GM06990 (cell line): ENCODE measurements around the gene PTTG1IP.

ENCODE experiments used
- DNase-seq: peaks from one replicate; pipeline ENCODE4 v3.0.0-alpha.2; 2011; ENCODE audit not compliant: insufficient read length; ENCODE audit errors: extremely low read depth
- H3K27me3 ChIP-seq: replicated peaks from 2 replicates; pipeline ENCODE4 v1.6.0; 2011; ENCODE audit warnings: low read length; ENCODE audit not compliant: control insufficient read depth, insufficient read depth
- H3K36me3 ChIP-seq: 2 replicates; pipeline ENCODE4 v1.5.1; 2011; ENCODE audit warnings: low read length; ENCODE audit not compliant: control insufficient read depth, insufficient read depth
- H3K4me3 ChIP-seq: replicated peaks from 2 replicates; pipeline ENCODE4 v1.5.1; 2011; ENCODE audit warnings: low read depth, mild to moderate bottlenecking, control low read depth, low read length
- TF ChIP-seq, protein P1 (sequence below): IDR thresholded peaks from 2 replicates; pipeline ENCODE4 v1.5.1; 2011; ENCODE audit warnings: low read length, control low read depth, mild to moderate bottlenecking, inconsistent platforms; ENCODE audit not compliant: insufficient read depth, poor library complexity, severe bottlenecking

The PTTG1IP gene

DNA sequence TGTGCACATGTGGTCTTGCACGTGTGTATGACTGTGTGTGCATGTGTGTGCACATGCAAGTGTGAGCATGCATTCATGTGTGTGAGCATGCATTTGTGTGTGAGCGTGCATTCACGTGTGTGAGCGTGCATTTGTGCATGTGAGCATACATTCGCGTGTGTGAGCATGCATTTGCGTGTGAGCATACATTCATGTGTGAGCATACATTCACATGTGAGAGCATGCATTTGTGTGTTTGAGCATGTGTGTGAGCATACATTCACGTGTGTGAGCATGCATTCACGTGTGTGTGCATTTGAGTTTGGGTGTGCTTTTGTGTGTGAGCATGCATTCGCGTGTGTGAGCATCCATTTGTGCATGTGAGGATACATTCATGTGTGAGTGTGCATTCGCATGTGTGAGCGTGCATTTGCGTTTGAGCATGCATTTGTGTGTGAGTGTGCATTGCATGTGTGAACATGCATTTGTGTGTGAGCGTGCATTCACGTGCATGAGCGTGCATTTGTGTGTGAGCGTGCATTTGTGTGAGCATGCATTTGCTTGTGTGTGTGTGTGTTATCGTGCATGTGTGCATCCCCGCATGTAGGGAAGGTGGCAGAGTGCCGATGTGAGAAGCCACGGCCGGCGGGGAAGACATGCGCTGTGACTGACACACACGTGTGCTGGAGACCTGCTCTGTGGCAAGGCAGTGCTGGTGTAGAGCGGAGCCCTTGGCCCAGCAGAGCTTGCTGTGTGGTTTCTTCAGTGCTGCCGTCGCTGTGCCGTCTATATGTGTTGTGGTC lies 29.0 kb upstream of the PTTG1IP start:
- Histone ChIP-seq H3K4me3 (no peak overlapping the region), H3K27me3 (no peaks in the 10 kb centered on the region), H3K36me3 (peaks cover 60% of the 10 kb centered on the region)
- TF ChIP-seq, protein P1, sequence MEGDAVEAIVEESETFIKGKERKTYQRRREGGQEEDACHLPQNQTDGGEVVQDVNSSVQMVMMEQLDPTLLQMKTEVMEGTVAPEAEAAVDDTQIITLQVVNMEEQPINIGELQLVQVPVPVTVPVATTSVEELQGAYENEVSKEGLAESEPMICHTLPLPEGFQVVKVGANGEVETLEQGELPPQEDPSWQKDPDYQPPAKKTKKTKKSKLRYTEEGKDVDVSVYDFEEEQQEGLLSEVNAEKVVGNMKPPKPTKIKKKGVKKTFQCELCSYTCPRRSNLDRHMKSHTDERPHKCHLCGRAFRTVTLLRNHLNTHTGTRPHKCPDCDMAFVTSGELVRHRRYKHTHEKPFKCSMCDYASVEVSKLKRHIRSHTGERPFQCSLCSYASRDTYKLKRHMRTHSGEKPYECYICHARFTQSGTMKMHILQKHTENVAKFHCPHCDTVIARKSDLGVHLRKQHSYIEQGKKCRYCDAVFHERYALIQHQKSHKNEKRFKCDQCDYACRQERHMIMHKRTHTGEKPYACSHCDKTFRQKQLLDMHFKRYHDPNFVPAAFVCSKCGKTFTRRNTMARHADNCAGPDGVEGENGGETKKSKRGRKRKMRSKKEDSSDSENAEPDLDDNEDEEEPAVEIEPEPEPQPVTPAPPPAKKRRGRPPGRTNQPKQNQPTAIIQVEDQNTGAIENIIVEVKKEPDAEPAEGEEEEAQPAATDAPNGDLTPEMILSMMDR = no peak
- DNase-seq = no peak

DNA sequence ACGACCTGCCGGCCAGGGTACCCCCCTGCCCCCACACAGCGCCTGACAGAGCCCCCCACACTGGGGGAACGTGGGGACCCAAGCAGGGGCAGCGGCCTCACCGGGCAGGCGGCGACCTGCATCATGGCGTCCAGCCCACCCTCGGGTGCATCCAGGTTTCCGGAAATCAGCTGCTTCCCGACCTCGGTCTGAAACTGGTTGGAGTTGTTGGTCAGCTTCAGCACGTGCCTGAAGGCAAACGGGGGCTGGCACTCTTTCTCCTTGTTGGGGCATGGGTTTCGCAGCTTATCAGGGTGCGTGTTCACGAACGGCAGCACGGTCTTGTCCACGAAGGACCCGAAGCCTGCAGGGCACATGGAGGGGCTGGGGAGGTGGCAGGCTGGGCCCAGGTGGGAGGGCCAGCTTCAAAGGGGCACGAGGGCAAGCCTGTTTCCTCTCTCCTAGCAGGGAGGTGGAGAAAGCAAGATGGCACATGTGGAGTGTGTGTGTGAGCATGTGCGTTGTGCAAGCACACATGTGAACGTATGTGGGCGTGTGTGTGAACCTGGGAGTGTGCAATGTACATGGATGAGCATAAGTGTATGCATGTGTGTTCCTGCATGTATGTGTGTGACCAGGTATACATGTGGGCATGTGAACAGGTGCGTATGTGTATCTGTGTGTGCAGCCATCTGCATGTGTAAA lies 28.0 kb upstream of the PTTG1IP start:
- no peak overlapping the region for H3K4me3 ChIP-seq
- peaks cover 63% of the 10 kb centered on the region for H3K36me3 ChIP-seq
- no peaks in the 10 kb centered on the region for H3K27me3 ChIP-seq
- no peak for DNase-seq
- TF ChIP-seq, protein P1 = no peak

DNA sequence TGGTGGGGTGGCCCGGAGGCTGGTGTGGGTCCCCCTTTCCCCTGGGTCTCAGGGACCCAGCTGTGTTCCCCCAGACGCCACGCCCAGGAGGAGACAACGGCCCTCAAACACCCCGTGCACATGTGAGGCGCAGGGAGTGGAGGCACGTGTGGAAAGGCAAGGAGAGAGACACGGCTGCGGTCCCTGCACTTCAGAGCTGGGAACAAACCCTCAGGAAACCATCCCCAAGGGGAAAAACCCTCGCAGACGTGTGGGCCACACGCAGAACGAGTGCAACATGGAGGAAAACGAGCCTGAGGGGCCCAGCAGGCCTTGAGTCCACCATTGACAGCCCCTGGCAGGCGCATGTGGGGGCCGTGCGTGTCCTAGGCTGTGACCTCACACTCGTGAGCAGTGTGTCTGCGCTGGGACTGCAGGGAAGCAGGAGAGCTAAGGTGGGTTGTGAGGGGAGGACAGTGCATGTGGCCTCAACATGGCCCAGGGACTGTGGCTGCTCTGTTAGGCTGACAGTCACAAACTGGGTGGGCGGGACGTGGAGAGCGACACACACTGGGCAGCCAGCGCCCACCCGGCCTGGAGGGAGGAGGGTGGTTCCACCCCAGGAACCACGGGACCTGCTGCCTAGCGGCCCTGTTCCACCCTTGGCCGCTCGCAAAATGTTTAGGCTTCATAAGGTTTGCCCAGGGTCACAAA lies 27.2 kb upstream of the PTTG1IP start:
- TF ChIP-seq, protein P1 = no peak
- no peak for DNase-seq
- Histone ChIP-seq H3K27me3 (no peaks in the 10 kb centered on the region), H3K36me3 (peaks cover 60% of the 10 kb centered on the region), H3K4me3 (no peak overlapping the region)

DNA sequence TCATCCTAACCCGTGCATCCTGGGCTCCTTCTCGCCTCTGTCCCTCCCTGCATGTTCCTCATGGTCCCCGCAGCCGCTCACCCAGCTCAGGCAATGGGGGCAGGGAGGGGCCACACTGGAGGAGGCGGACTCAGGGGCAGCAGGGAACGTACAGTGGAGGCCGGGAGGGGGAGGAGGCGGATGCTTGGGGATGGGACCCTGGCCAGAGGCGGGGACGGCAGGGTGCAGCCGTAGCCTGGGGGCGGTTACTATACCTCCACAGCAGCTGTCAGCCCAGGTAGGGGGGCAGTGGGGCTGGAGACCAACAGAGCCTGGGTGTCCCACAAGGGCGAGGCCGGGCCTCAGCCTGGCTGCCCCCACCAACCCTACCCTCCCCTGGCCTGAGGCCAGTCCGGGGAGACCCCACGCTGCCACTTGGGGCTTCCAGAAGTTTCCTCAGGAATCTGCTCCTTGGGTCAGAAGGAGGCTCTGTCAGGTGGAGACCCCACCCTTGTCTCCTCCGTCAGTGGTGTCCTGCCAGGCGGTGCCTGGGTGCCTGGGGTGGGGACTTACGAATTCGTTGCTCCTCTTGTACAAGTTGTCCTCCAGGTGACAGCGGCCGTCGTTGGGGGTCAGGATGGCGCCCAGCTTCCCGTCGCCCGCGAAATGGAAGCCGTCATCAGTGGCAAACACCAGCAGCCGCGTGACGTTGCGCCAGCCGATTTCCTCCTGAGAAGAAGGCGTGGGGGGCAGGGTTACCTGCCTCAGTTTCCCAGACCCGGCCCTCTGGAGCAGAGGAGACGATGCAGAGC lies 26.5 kb upstream of the PTTG1IP start:
- H3K27me3 ChIP-seq = no peaks in the 10 kb centered on the region
- TF ChIP-seq, protein P1 = no peak
- no peak for DNase-seq
- H3K36me3 ChIP-seq = peaks cover 54% of the 10 kb centered on the region
- H3K4me3 ChIP-seq = no peak overlapping the region
